ENCODE data around the gene MRC2.

Gene MRC2

GRCh38 chr17:62676231-62676943 is 48.9 kb downstream of the MRC2 start:
- H3K27me3 ChIP-seq (replicated peaks; ENCODE audit: control insufficient read depth, insufficient read depth, low read length): no peaks in the 10 kb centered on the region
- H3K9me3 ChIP-seq (ENCODE audit: control insufficient read depth, low read length): no peaks in the 10 kb centered on the region
- H3K4me1 ChIP-seq (ENCODE audit: control insufficient read depth, insufficient read depth, low read length): peaks cover 13% of the 10 kb centered on the region
- no peak overlapping the region for H3K4me3 ChIP-seq (ENCODE audit: low read length)
- H3K36me3 ChIP-seq (ENCODE audit: control insufficient read depth, insufficient read depth, low read length, severe bottlenecking): peaks cover 42% of the 10 kb centered on the region
- no peak for DNase-seq (ENCODE audit: low read depth)
- H3K9ac ChIP-seq (ENCODE audit: low read length): no peak overlapping the region

GRCh38 chr17:62676952-62677596 is 49.6 kb downstream of the MRC2 start:
- peaks cover 13% of the 10 kb centered on the region for H3K4me1 ChIP-seq (ENCODE audit: control insufficient read depth, insufficient read depth, low read length)
- no peak for DNase-seq (ENCODE audit: low read depth)
- no peaks in the 10 kb centered on the region for H3K27me3 ChIP-seq (replicated peaks; ENCODE audit: control insufficient read depth, insufficient read depth, low read length)
- H3K9ac ChIP-seq (ENCODE audit: low read length): no peak overlapping the region
- no peaks in the 10 kb centered on the region for H3K9me3 ChIP-seq (ENCODE audit: control insufficient read depth, low read length)
- no peak overlapping the region for H3K4me3 ChIP-seq (ENCODE audit: low read length)
- H3K36me3 ChIP-seq (ENCODE audit: control insufficient read depth, insufficient read depth, low read length, severe bottlenecking): peaks cover 42% of the 10 kb centered on the region

- H3K36me3 ChIP-seq (ENCODE audit: control insufficient read depth, insufficient read depth, low read length, severe bottlenecking): peaks cover 42% of the 10 kb centered on the region
- no peaks in the 10 kb centered on the region for H3K27me3 ChIP-seq (replicated peaks; ENCODE audit: control insufficient read depth, insufficient read depth, low read length)
- no peaks in the 10 kb centered on the region for H3K9me3 ChIP-seq (ENCODE audit: control insufficient read depth, low read length)
- no peak overlapping the region for H3K4me3 ChIP-seq (ENCODE audit: low read length)
- DNase-seq (ENCODE audit: low read depth): no peak
- peaks cover 13% of the 10 kb centered on the region for H3K4me1 ChIP-seq (ENCODE audit: control insufficient read depth, insufficient read depth, low read length)
- no peak overlapping the region for H3K9ac ChIP-seq (ENCODE audit: low read length)
Measured at GRCh38 chr17:62678214-62678919, 50.9 kb downstream of the MRC2 start.

GRCh38 chr17:62679866-62680377 is 52.5 kb downstream of the MRC2 start:
- H3K27me3 ChIP-seq (replicated peaks; ENCODE audit: control insufficient read depth, insufficient read depth, low read length): no peaks in the 10 kb centered on the region
- no peak overlapping the region for H3K4me3 ChIP-seq (ENCODE audit: low read length)
- H3K9me3 ChIP-seq (ENCODE audit: control insufficient read depth, low read length): no peaks in the 10 kb centered on the region
- no peak for DNase-seq (ENCODE audit: low read depth)
- H3K9ac ChIP-seq (ENCODE audit: low read length): no peak overlapping the region
- H3K36me3 ChIP-seq (ENCODE audit: control insufficient read depth, insufficient read depth, low read length, severe bottlenecking): peaks cover 50% of the 10 kb centered on the region
- peaks cover 6% of the 10 kb centered on the region for H3K4me1 ChIP-seq (ENCODE audit: control insufficient read depth, insufficient read depth, low read length)

- no peak for DNase-seq (ENCODE audit: low read depth)
- Histone ChIP-seq H3K4me3 (ENCODE audit: low read length) (no peak overlapping the region), H3K4me1 (ENCODE audit: control insufficient read depth, insufficient read depth, low read length) (peaks cover under 1% of the 10 kb centered on the region), H3K36me3 (ENCODE audit: control insufficient read depth, insufficient read depth, low read length, severe bottlenecking) (peaks cover 56% of the 10 kb centered on the region), H3K27me3 (replicated peaks; ENCODE audit: control insufficient read depth, insufficient read depth, low read length) (no peaks in the 10 kb centered on the region), H3K9ac (ENCODE audit: low read length) (no peak overlapping the region), H3K9me3 (ENCODE audit: control insufficient read depth, low read length) (no peaks in the 10 kb centered on the region)
Measured at GRCh38 chr17:62680541-62681052, 53.1 kb downstream of the MRC2 start.

GRCh38 chr17:62681061-62681938 is 53.8 kb downstream of the MRC2 start:
- H3K4me3 ChIP-seq (ENCODE audit: low read length): no peak overlapping the region
- no peaks in the 10 kb centered on the region for H3K4me1 ChIP-seq (ENCODE audit: control insufficient read depth, insufficient read depth, low read length)
- H3K27me3 ChIP-seq (replicated peaks; ENCODE audit: control insufficient read depth, insufficient read depth, low read length): no peaks in the 10 kb centered on the region
- no peak overlapping the region for H3K9ac ChIP-seq (ENCODE audit: low read length)
- H3K36me3 ChIP-seq (ENCODE audit: control insufficient read depth, insufficient read depth, low read length, severe bottlenecking): peaks cover 55% of the 10 kb centered on the region
- H3K9me3 ChIP-seq (ENCODE audit: control insufficient read depth, low read length): no peaks in the 10 kb centered on the region
- no peak for DNase-seq (ENCODE audit: low read depth)

GRCh38 chr17:62681939-62682381 is 54.5 kb downstream of the MRC2 start:
- H3K4me1 ChIP-seq (ENCODE audit: control insufficient read depth, insufficient read depth, low read length): no peaks in the 10 kb centered on the region
- H3K9me3 ChIP-seq (ENCODE audit: control insufficient read depth, low read length): no peaks in the 10 kb centered on the region
- no peak overlapping the region for H3K9ac ChIP-seq (ENCODE audit: low read length)
- peaks cover 51% of the 10 kb centered on the region for H3K36me3 ChIP-seq (ENCODE audit: control insufficient read depth, insufficient read depth, low read length, severe bottlenecking)
- H3K4me3 ChIP-seq (ENCODE audit: low read length): no peak overlapping the region
- DNase-seq (ENCODE audit: low read depth): no peak
- no peaks in the 10 kb centered on the region for H3K27me3 ChIP-seq (replicated peaks; ENCODE audit: control insufficient read depth, insufficient read depth, low read length)

- Histone ChIP-seq H3K4me1 (ENCODE audit: control insufficient read depth, insufficient read depth, low read length) (no peaks in the 10 kb centered on the region), H3K36me3 (ENCODE audit: control insufficient read depth, insufficient read depth, low read length, severe bottlenecking) (peaks cover 53% of the 10 kb centered on the region), H3K9ac (ENCODE audit: low read length) (no peak overlapping the region), H3K27me3 (replicated peaks; ENCODE audit: control insufficient read depth, insufficient read depth, low read length) (no peaks in the 10 kb centered on the region), H3K4me3 (ENCODE audit: low read length) (no peak overlapping the region), H3K9me3 (ENCODE audit: control insufficient read depth, low read length) (no peaks in the 10 kb centered on the region)
- no peak for DNase-seq (ENCODE audit: low read depth)
Measured at GRCh38 chr17:62684179-62684578, 56.7 kb downstream of the MRC2 start.

GRCh38 chr17:62687997-62688396 is 60.5 kb downstream of the MRC2 start:
- H3K4me1 ChIP-seq (ENCODE audit: control insufficient read depth, insufficient read depth, low read length): no peaks in the 10 kb centered on the region
- H3K27me3 ChIP-seq (replicated peaks; ENCODE audit: control insufficient read depth, insufficient read depth, low read length): no peaks in the 10 kb centered on the region
- DNase-seq (ENCODE audit: low read depth): no peak
- H3K9ac ChIP-seq (ENCODE audit: low read length): no peak overlapping the region
- peaks cover 52% of the 10 kb centered on the region for H3K36me3 ChIP-seq (ENCODE audit: control insufficient read depth, insufficient read depth, low read length, severe bottlenecking)
- no peaks in the 10 kb centered on the region for H3K9me3 ChIP-seq (ENCODE audit: control insufficient read depth, low read length)
- no peak overlapping the region for H3K4me3 ChIP-seq (ENCODE audit: low read length)

- no peak overlapping the region for H3K4me3 ChIP-seq (ENCODE audit: low read length)
- no peaks in the 10 kb centered on the region for H3K9me3 ChIP-seq (ENCODE audit: control insufficient read depth, low read length)
- DNase-seq (ENCODE audit: low read depth): no peak
- H3K36me3 ChIP-seq (ENCODE audit: control insufficient read depth, insufficient read depth, low read length, severe bottlenecking): peaks cover 50% of the 10 kb centered on the region
- no peaks in the 10 kb centered on the region for H3K4me1 ChIP-seq (ENCODE audit: control insufficient read depth, insufficient read depth, low read length)
- no peak overlapping the region for H3K9ac ChIP-seq (ENCODE audit: low read length)
- H3K27me3 ChIP-seq (replicated peaks; ENCODE audit: control insufficient read depth, insufficient read depth, low read length): no peaks in the 10 kb centered on the region
Measured at GRCh38 chr17:62688398-62689160, 61.1 kb downstream of the MRC2 start.
